Measurements from ENCODE around the gene NPR1. TPM values are rescaled to one million over a fixed set of nuclear protein-coding genes. Genes with fewer than 3 reads are reported as not detected.

Gene NPR1
- total RNA-seq (2016; rRNA removed; fragmentation: Illumina TruSeq; extraction: Trizol) (not detected in 2 replicates), polyA plus RNA-seq (2011; rRNA removed) (not detected in 2 replicates), polyA minus RNA-seq (2011; rRNA and poly(A)+ RNA removed; ENCODE audit: low replicate concordance) (106 TPM in 1 of 2 replicates, not detected in the other), Bru-seq, nascent RNA (percentile 6 among the genes with signal in this experiment), BruChase-seq, experiment 1, labeled RNA remaining after a 6-hour chase (percentile 7 among the genes with signal in this experiment), BruChase-seq, experiment 2, labeled RNA remaining after a 2-hour chase (not detected)
- total RNA-seq (2016; cell fraction: cytosol; rRNA removed; fragmentation: Illumina TruSeq; extraction: Trizol; ENCODE audit: low read depth): not detected in 2 replicates
- not detected in 2 replicates for total RNA-seq (2016; cell fraction: insoluble cytoplasmic fraction; rRNA removed; fragmentation: Illumina TruSeq; extraction: Trizol)
- not detected in 2 replicates for total RNA-seq (2016; cell fraction: membrane; rRNA removed; fragmentation: Illumina TruSeq; extraction: Trizol)
- not detected in 2 replicates for total RNA-seq (2016; cell fraction: nucleus; rRNA removed; fragmentation: Illumina TruSeq; extraction: Trizol)
- 0.07 TPM in 1 of 2 replicates, not detected in the other for polyA plus RNA-seq (2011; cell fraction: cytosol; rRNA removed)
- polyA plus RNA-seq (2011; cell fraction: nucleus; rRNA removed): not detected in 2 replicates
- not detected in 2 replicates for polyA plus RNA-seq (2012)
- not detected in 2 replicates for polyA plus RNA-seq (2016; cell fraction: cytosol; fragmentation: Illumina TruSeq; extraction: Trizol; ENCODE audit: low read depth)
- polyA plus RNA-seq (2016; cell fraction: insoluble cytoplasmic fraction; fragmentation: Illumina TruSeq; extraction: Trizol; ENCODE audit: low read depth): not detected in 2 replicates
- polyA plus RNA-seq (2016; cell fraction: membrane; fragmentation: Illumina TruSeq; extraction: Trizol; ENCODE audit: low read depth): not detected in 2 replicates
- not detected in 2 replicates for polyA plus RNA-seq (2016; cell fraction: nucleus; fragmentation: Illumina TruSeq; extraction: Trizol; ENCODE audit: insufficient read depth, low read depth)
- 0.10 and 0.26 TPM in 2 replicates for polyA minus RNA-seq (2011; cell fraction: cytosol; rRNA and poly(A)+ RNA removed)
- polyA minus RNA-seq (2011; cell fraction: nucleus; rRNA and poly(A)+ RNA removed): 0.13 TPM in 1 of 2 replicates, not detected in the other
- long read RNA-seq, experiment 1: 0 reads
- long read RNA-seq, experiment 2: 0 reads

DNA sequence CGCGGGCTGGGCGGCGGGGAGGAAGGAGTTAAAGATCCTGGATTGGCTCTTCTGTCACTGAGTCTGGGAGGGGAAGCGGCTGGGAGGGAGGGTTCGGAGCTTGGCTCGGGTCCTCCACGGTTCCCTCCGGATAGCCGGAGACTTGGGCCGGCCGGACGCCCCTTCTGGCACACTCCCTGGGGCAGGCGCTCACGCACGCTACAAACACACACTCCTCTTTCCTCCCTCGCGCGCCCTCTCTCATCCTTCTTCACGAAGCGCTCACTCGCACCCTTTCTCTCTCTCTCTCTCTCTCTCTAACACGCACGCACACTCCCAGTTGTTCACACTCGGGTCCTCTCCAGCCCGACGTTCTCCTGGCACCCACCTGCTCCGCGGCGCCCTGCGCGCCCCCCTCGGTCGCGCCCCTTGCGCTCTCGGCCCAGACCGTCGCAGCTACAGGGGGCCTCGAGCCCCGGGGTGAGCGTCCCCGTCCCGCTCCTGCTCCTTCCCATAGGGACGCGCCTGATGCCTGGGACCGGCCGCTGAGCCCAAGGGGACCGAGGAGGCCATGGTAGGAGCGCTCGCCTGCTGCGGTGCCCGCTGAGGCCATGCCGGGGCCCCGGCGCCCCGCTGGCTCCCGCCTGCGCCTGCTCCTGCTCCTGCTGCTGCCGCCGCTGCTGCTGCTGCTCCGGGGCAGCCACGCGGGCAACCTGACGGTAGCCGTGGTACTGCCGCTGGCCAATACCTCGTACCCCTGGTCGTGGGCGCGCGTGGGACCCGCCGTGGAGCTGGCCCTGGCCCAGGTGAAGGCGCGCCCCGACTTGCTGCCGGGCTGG, at the start of gene NPR1:
Gene NPR1 (plus strand): TSS at position 170 of the 818 bp plus-strand sequence. CDS start 421 bp downstream, at position 591.
- H3K4me1 ChIP-seq (ENCODE audit: insufficient read depth, low read length): peaks cover 25% of the 10 kb centered on the region
- no peaks in the 10 kb centered on the region for H3K36me3 ChIP-seq (replicated peaks in 1 of 2; ENCODE audit: control insufficient read depth in 1 of 2, insufficient read depth in 2 of 2, low read length in 2 of 2)
- ChIA-PET POLR2A (no interaction called here), CTCF (ENCODE audit: low intra/inter-chr PET ratio, low total read pairs) (interaction anchor here (0.6 to 2.6 kb wide), 3 partner anchors 60 to 93 kb away, joined by 3 to 38 read pairs (median 11); no protein-coding TSS in a partner anchor)
- FAIRE-seq (no peak), DNase-seq (ENCODE audit: low spot score) (no peak), ATAC-seq (peak; percentile 75)
- peak within 1 kb of the TSS; percentile 78 for H3K4me2 ChIP-seq (ENCODE audit: low read depth, low read length)
- WGBS (ENCODE audit: low lambda C conversion rate): under 1% methylated on average over 35 of the region's 78 CpGs
- in situ Hi-C loops (cut with HindIII; ENCODE audit: extremely low pct_ligation_motif_present, low pct_unique_long_range_greater_than_20kb) (loop anchor here (5.0 kb wide), 2 partner anchors 69 to 94 kb away; no protein-coding TSS in a partner anchor), intact Hi-C loops (cut with micrococcal nuclease; ENCODE audit: unreplicated experiment) (loop anchor here (5.0 kb wide), 1 partner anchor 309 kb away; the partner anchor contains the start of gene RAB13)
- H3K9me3 ChIP-seq (ENCODE audit: low read length): no peaks in the 10 kb centered on the region
- no peak within 1 kb of the TSS for H2AFZ ChIP-seq (ENCODE audit: low read length)
- no peak within 1 kb of the TSS for H3K27ac ChIP-seq (ENCODE audit: extremely low read length, insufficient read depth, low read length)
- peak within 1 kb of the TSS; percentile 2; the same call in 1 of the 2 replicates for H3K9ac ChIP-seq (ENCODE audit: insufficient read depth, low read depth, low read length)
- H3K4me3 ChIP-seq (replicated peaks in 1 of 3; ENCODE audit: insufficient read depth in 1 of 3, low read depth in 2 of 3, low read length in 3 of 3): peak within 1 kb of the TSS; percentile 52 to 72 (median 57)
- no peaks in the 10 kb centered on the region for H4K20me1 ChIP-seq (ENCODE audit: insufficient read depth, low read length)
- H3K79me2 ChIP-seq (ENCODE audit: insufficient read depth, low read length): no peaks in the 10 kb centered on the region
- peaks cover 23 to 59% of the 10 kb centered on the region in 2 experiments for H3K27me3 ChIP-seq (ENCODE audit: control insufficient read depth in 1 of 2, insufficient read depth in 2 of 2, low read length in 2 of 2)
- BruUV-seq (replicated peaks): no TSS peak
- 0 out of 2 replicates have a peak, but pooled peaks have one; percentile 20 for TF ChIP-seq ZMYM4 (CRISPR knock-in tag; IDR thresholded peaks at IDR 0.05)
- 0 out of 2 replicates have a peak, but pooled peaks have one; percentile 35 for TF ChIP-seq FOXC1 (CRISPR knock-in tag; IDR thresholded peaks at IDR 0.05; ENCODE audit: borderline replicate concordance)
- TF ChIP-seq CTCF (CRISPR knock-in tag; IDR thresholded peaks at IDR 0.05): peak; percentile 16; the same call in 1 of the 2 replicates
- TF ChIP-seq ZNF766 (CRISPR knock-in tag; IDR thresholded peaks at IDR 0.05; ENCODE audit: borderline replicate concordance): no peak
- no peak for TF ChIP-seq MTA3 (CRISPR knock-in tag; IDR thresholded peaks at IDR 0.05)
- TF ChIP-seq ZNF782 (CRISPR knock-in tag; IDR thresholded peaks at IDR 0.05; ENCODE audit: borderline replicate concordance): no peak
- 0 out of 2 replicates have a peak, but pooled peaks have one; percentile 33 for TF ChIP-seq ZFY (CRISPR knock-in tag; IDR thresholded peaks at IDR 0.05)
- peak; percentile 79 for TF ChIP-seq SRY (CRISPR knock-in tag; IDR thresholded peaks at IDR 0.05)
- TF ChIP-seq ZC3H13 (CRISPR knock-in tag; IDR thresholded peaks at IDR 0.05): peak; percentile 68; the same call in 1 of the 2 replicates
- peak; percentile 16; the same call in 1 of the 2 replicates for TF ChIP-seq PHF21A (CRISPR knock-in tag; IDR thresholded peaks at IDR 0.05)
- 0 out of 2 replicates have a peak, but pooled peaks have one; percentile 28 for TF ChIP-seq ZNF414 (CRISPR knock-in tag; IDR thresholded peaks at IDR 0.05)
- 0 out of 2 replicates have a peak, but pooled peaks have one; percentile 5 for TF ChIP-seq MYC (CRISPR knock-in tag; IDR thresholded peaks at IDR 0.05; ENCODE audit: borderline replicate concordance)
- no peak for TF ChIP-seq ZNF10 (CRISPR knock-in tag; IDR thresholded peaks at IDR 0.05; ENCODE audit: borderline replicate concordance, low read depth)
- peak; percentile 77 for TF ChIP-seq HOXA9 (CRISPR knock-in tag; IDR thresholded peaks at IDR 0.05; ENCODE audit: borderline replicate concordance)

All from HepG2 (cell line).